ENCODE data around the gene SEC31A. TPM values are rescaled to one million over a fixed set of nuclear protein-coding genes. Genes with fewer than 3 reads are reported as not detected.

Gene SEC31A
- total RNA-seq, 1 donor from 2014 or later, result 360 TPM

GRCh38 chr4:82780752-82781231 lies 110.2 kb downstream of the SEC31A start:
- Mint-ChIP-seq H3K4me1 (ENCODE audit: unreplicated experiment) (peaks cover 53% of the 10 kb centered on the region), H3K36me3 (ENCODE audit: unreplicated experiment) (no peaks in the 10 kb centered on the region), H3K4me3 (ENCODE audit: unreplicated experiment) (no peak overlapping the region), H3K27me3 (ENCODE audit: unreplicated experiment) (no peaks in the 10 kb centered on the region), H3K9me3 (ENCODE audit: unreplicated experiment) (no peaks in the 10 kb centered on the region), H3K27ac (ENCODE audit: unreplicated experiment) (peak overlapping the region; percentile 77)
- peak; percentile 34 for TF ChIP-seq CTCF (IDR thresholded peaks at IDR 0.05)
- DNase-seq (ENCODE audit: extremely low spot score, unreplicated experiment), result peak; percentile 88

DNA sequence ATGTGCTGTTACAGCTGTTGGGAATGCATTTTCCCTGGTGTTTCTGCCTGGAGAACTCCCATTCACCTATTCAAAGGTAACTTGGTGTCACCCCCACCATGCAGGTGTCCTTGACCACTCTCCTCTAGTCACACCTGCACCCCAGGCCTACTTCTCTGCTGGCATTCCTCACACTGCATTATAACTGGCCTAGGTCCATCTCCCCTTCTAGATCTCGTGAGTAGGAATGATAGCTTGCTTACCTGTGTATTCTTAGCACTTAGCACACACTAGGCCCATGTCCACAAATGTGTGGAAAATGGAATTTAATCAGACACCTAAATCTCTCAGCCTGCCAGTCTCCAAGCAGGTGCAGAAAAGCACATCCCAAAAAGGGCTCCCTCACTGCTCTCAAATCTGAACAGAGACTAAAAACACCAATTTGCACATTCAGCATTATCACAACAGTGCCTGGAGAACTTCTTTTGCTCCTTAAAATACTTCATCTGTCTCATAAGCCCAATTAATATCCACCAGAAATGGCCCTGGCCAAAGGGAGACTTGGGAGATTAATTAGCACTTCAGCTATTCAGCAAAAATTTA lies 110.7 kb downstream of the SEC31A start:
- TF ChIP-seq CTCF (IDR thresholded peaks at IDR 0.05), result no peak
- no peak for DNase-seq (ENCODE audit: extremely low spot score, unreplicated experiment)
- Mint-ChIP-seq H3K36me3 (ENCODE audit: unreplicated experiment) (no peaks in the 10 kb centered on the region), H3K9me3 (ENCODE audit: unreplicated experiment) (no peaks in the 10 kb centered on the region), H3K27me3 (ENCODE audit: unreplicated experiment) (no peaks in the 10 kb centered on the region), H3K4me3 (ENCODE audit: unreplicated experiment) (no peak overlapping the region), H3K27ac (ENCODE audit: unreplicated experiment) (peak overlapping the region; percentile 77), H3K4me1 (ENCODE audit: unreplicated experiment) (peaks cover 50% of the 10 kb centered on the region)

GRCh38 chr4:82779032-82779431 lies 111.9 kb downstream of the SEC31A start:
- Mint-ChIP-seq H3K9me3 (ENCODE audit: unreplicated experiment) (no peaks in the 10 kb centered on the region), H3K36me3 (ENCODE audit: unreplicated experiment) (no peaks in the 10 kb centered on the region), H3K4me3 (ENCODE audit: unreplicated experiment) (no peak overlapping the region), H3K4me1 (ENCODE audit: unreplicated experiment) (peaks cover 51% of the 10 kb centered on the region), H3K27ac (ENCODE audit: unreplicated experiment) (no peak overlapping the region), H3K27me3 (ENCODE audit: unreplicated experiment) (no peaks in the 10 kb centered on the region)
- DNase-seq (ENCODE audit: extremely low spot score, unreplicated experiment), result no peak
- no peak for TF ChIP-seq CTCF (IDR thresholded peaks at IDR 0.05)

GRCh38 chr4:82777857-82778525 lies 113.0 kb downstream of the SEC31A start:
- TF ChIP-seq CTCF (IDR thresholded peaks at IDR 0.05), result no peak
- peaks cover 50% of the 10 kb centered on the region for H3K4me1 Mint-ChIP-seq (ENCODE audit: unreplicated experiment)
- no peak overlapping the region for H3K27ac Mint-ChIP-seq (ENCODE audit: unreplicated experiment)
- no peaks in the 10 kb centered on the region for H3K9me3 Mint-ChIP-seq (ENCODE audit: unreplicated experiment)
- no peaks in the 10 kb centered on the region for H3K36me3 Mint-ChIP-seq (ENCODE audit: unreplicated experiment)
- no peaks in the 10 kb centered on the region for H3K27me3 Mint-ChIP-seq (ENCODE audit: unreplicated experiment)
- no peak overlapping the region for H3K4me3 Mint-ChIP-seq (ENCODE audit: unreplicated experiment)
- DNase-seq (ENCODE audit: extremely low spot score, unreplicated experiment), result no peak

DNA sequence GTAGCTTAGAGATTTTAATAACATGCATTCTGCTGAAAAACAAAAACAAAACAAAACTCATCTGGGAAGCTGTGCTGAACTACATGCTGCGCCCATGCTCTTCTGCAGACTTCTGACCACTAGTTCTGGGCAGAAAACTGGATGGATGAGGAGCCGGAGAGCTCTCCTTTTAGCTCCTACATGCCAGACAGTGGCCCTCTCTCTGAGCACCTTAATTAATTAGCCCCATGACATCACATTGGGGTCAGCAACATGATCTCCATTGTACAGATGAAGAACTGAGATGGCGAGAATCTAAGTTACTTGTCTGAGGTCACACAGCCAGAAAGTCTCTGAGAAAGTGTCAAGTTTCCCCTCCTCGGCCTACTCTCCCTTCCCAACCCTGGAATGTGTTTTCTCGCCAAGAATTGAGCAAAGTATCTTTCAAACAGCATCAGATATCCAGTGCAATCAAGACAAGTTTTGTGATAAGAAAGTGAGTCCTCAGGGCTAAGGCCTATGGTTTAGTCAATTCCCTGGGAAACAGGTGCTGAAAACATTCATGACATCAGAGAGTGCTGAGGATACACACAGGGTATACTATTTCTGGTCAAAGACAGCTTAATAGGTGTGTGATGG lies 113.9 kb downstream of the SEC31A start:
- H3K27ac Mint-ChIP-seq (ENCODE audit: unreplicated experiment), result peak overlapping the region; percentile 50

More for the DNA sequence above, 113.9 kb downstream of the SEC31A start:
- DNase-seq (ENCODE audit: extremely low spot score, unreplicated experiment), result no peak
- Mint-ChIP-seq H3K27me3 (ENCODE audit: unreplicated experiment) (no peaks in the 10 kb centered on the region), H3K36me3 (ENCODE audit: unreplicated experiment) (no peaks in the 10 kb centered on the region), H3K9me3 (ENCODE audit: unreplicated experiment) (no peaks in the 10 kb centered on the region), H3K4me3 (ENCODE audit: unreplicated experiment) (no peak overlapping the region), H3K4me1 (ENCODE audit: unreplicated experiment) (peaks cover 48% of the 10 kb centered on the region)
- no peak for TF ChIP-seq CTCF (IDR thresholded peaks at IDR 0.05)

All from osteocyte (in vitro differentiated cells).